Gastroesophageal sphincter (tissue), 4 donors: Measurements from ENCODE around the gene MYO9B. TPM values are rescaled to one million over a fixed set of nuclear protein-coding genes. Genes with fewer than 3 reads are reported as not detected.
A peak's percentile ranks its signal among the peaks of the same experiment; 100 is the strongest.

Experiments
- ATAC-seq: fragments of 150-250 bp; one replicate; pipeline ENCODE4 v1.9.1; 2016; ENCODE audit warnings: mild to moderate bottlenecking, moderate library complexity
- H3K27ac ChIP-seq, 4 donors: fragments of 200-600 bp; sonication (generic) in 3 of 4; 1 replicate in 3 of 4; 2 replicates in 1 of 4; pipeline ENCODE4 v1.5.1; 2016 to 2019
- H3K27me3 ChIP-seq: fragments of 200-600 bp; sonication (generic); one replicate; pipeline ENCODE4 v1.5.1; 2019
- H3K36me3 ChIP-seq, 2 donors: fragments of 200-600 bp; sonication (generic); one replicate each; pipeline ENCODE4 v1.5.1; 2019; ENCODE audit warnings: control low read depth in 1 of 2
- H3K4me1 ChIP-seq, 3 donors: fragments of 200-600 bp; sonication (generic); 1 replicate in 2 of 3; 2 replicates in 1 of 3; pipeline ENCODE4 v1.5.1; 2016 to 2019; ENCODE audit warnings: control low read depth in 2 of 3
- H3K4me3 ChIP-seq, 2 donors: fragments of 200-600 bp; sonication (generic); one replicate each; pipeline ENCODE4 v1.5.1; 2019; ENCODE audit warnings: mild to moderate bottlenecking in 1 of 2, moderate library complexity in 1 of 2
- H3K9me3 ChIP-seq, 3 donors: fragments of 200-600 bp; sonication (generic); one replicate each; pipeline ENCODE4 v1.5.1; 2017 to 2019; ENCODE audit warnings: control low read depth in 2 of 3
- CTCF ChIP-seq, 4 experiments: fragments of 200-600 bp in 2 of 4; fragments of 450-650 bp in 2 of 4; sonication (generic) in 1 of 4; IDR thresholded peaks; one replicate each; pipeline ENCODE4 v1.5.1; 2017 to 2019; ENCODE audit warnings: antibody characterized with exemption in 4 of 4, mild to moderate bottlenecking in 2 of 4, moderate library complexity in 2 of 4
- EP300 ChIP-seq: sonication (generic); formaldehyde crosslinking; IDR thresholded peaks from one replicate; pipeline ENCODE4 v1.6.1; 2017; ENCODE audit warnings: antibody characterized with exemption, mild to moderate bottlenecking
- POLR2A ChIP-seq, 2 donors: fragments of 450-650 bp; IDR thresholded peaks; one replicate each; pipeline ENCODE4 v1.6.1; 2017; ENCODE audit warnings: antibody characterized with exemption in 2 of 2, mild to moderate bottlenecking in 2 of 2, moderate library complexity in 1 of 2
- POLR2AphosphoS5 ChIP-seq: sonication (generic); formaldehyde crosslinking; IDR thresholded peaks from one replicate; pipeline ENCODE4 v1.6.1; 2017; ENCODE audit warnings: antibody characterized with exemption
- WGBS, 2 donors: methylation state at CpG; one replicate each; pipeline ENCODE4 v1.1.5; 2018; ENCODE audit warnings: low coverage in 1 of 2; 5-methylcytosine and 5-hydroxymethylcytosine counted together
- total RNA-seq, 4 donors: library from RNA; depleted of rRNA; stranded (reverse); fragments of >200 nt; gene quantifications; one replicate each; pipeline ENCODE4 v1.1.0, GENCODE V29; 2016

MYO9B gene
- total RNA-seq, 4 donors from 2014 or later, result 38.1 to 77.7 (median 66.2) TPM

GRCh38 chr19:17052439-17052838 lies 23.1 kb upstream of the MYO9B start:
- H3K27me3 ChIP-seq, result no peaks in the 10 kb centered on the region
- peaks cover 0 to under 1% (median 0%) of the 10 kb centered on the region in 3 donors for H3K9me3 ChIP-seq
- no peak for ATAC-seq
- whole genome bisulfite sequencing, 2 donors, result 29 to 37% methylated on average over 4 to 6 of the region's 8 CpGs
- no peak overlapping the region for H3K4me3 ChIP-seq
- no peak overlapping the region for H3K27ac ChIP-seq
- H3K36me3 ChIP-seq, result peaks cover 0 to 80% of the 10 kb centered on the region in 2 donors
- H3K4me1 ChIP-seq, result no peaks in the 10 kb centered on the region
- no peak for TF ChIP-seq POLR2A (IDR thresholded peaks at IDR 0.05)
- peak in 3 of 4 experiments; percentile 56 to 65 (median 64) for TF ChIP-seq CTCF (IDR thresholded peaks at IDR 0.05)
- TF ChIP-seq POLR2AphosphoS5, result no peak

GRCh38 chr19:17054746-17055145 lies 20.8 kb upstream of the MYO9B start:
- H3K4me1 ChIP-seq, result no peaks in the 10 kb centered on the region

GRCh38 chr19:17055636-17056035 lies 19.9 kb upstream of the MYO9B start:
- no peak overlapping the region for H3K27ac ChIP-seq
- no peak overlapping the region for H3K4me3 ChIP-seq
- peaks cover 0 to 82% of the 10 kb centered on the region in 2 donors for H3K36me3 ChIP-seq
- no peak for ATAC-seq
- no peaks in the 10 kb centered on the region for H3K27me3 ChIP-seq
- TF ChIP-seq CTCF (IDR thresholded peaks at IDR 0.05), result no peak
- TF ChIP-seq EP300, result no peak
- TF ChIP-seq POLR2AphosphoS5, result no peak
- TF ChIP-seq POLR2A (IDR thresholded peaks at IDR 0.05), result no peak
- H3K4me1 ChIP-seq, result no peaks in the 10 kb centered on the region
- 80% methylated on average over 2 of the region's 15 CpGs; no CpG with 5 or more reads in 1 of the 2 donors for WGBS, 2 donors
- H3K9me3 ChIP-seq, result peaks cover 0 to 19% (median 0%) of the 10 kb centered on the region in 3 donors

More at GRCh38 chr19:17054746-17055145, 20.8 kb upstream of the MYO9B start:
- Histone ChIP-seq H3K36me3 (peaks cover 0 to 88% of the 10 kb centered on the region in 2 donors), H3K9me3 (peaks cover 0 to 19% (median 0%) of the 10 kb centered on the region in 3 donors), H3K27ac (no peak overlapping the region), H3K27me3 (no peaks in the 10 kb centered on the region), H3K4me3 (no peak overlapping the region)
- 80 to 90% methylated on average over 2 of the region's 5 CpGs for WGBS, 2 donors
- no peak for ATAC-seq
- TF ChIP-seq POLR2AphosphoS5 (no peak), POLR2A (IDR thresholded peaks at IDR 0.05) (no peak), CTCF (IDR thresholded peaks at IDR 0.05) (no peak), EP300 (no peak)

- H3K9me3 ChIP-seq, result peaks cover 0 to 19% (median 0%) of the 10 kb centered on the region in 3 donors
- ATAC-seq, result no peak
- H3K27me3 ChIP-seq, result no peaks in the 10 kb centered on the region
- no peaks in the 10 kb centered on the region for H3K4me1 ChIP-seq
- H3K36me3 ChIP-seq, result peaks cover 0 to 68% of the 10 kb centered on the region in 2 donors
- no peak overlapping the region for H3K27ac ChIP-seq
- no peak overlapping the region for H3K4me3 ChIP-seq
- 96 to 100% methylated on average over 4 to 5 of the region's 8 CpGs for WGBS, 2 donors
- TF ChIP-seq CTCF (IDR thresholded peaks at IDR 0.05), result no peak
- no peak for TF ChIP-seq EP300
- no peak for TF ChIP-seq POLR2A (IDR thresholded peaks at IDR 0.05)
- TF ChIP-seq POLR2AphosphoS5, result no peak
These were observed 17.3 kb upstream of the MYO9B start for GRCh38 chr19:17058236-17058635.

- no peaks in the 10 kb centered on the region for H3K4me1 ChIP-seq
- no peak overlapping the region for H3K27ac ChIP-seq
- no peak overlapping the region for H3K4me3 ChIP-seq
- ATAC-seq, result peak; percentile 34
- H3K9me3 ChIP-seq, result peaks cover 0 to 23% (median 0%) of the 10 kb centered on the region in 3 donors
- H3K36me3 ChIP-seq, result peaks cover 0 to 47% of the 10 kb centered on the region in 2 donors
- TF ChIP-seq EP300 (no peak), POLR2AphosphoS5 (no peak), POLR2A (IDR thresholded peaks at IDR 0.05) (no peak), CTCF (IDR thresholded peaks at IDR 0.05) (no peak)
- WGBS, 2 donors, result 80 to 97% methylated on average over 2 to 3 of the region's 3 CpGs
- no peaks in the 10 kb centered on the region for H3K27me3 ChIP-seq
These were observed 14.8 kb upstream of the MYO9B start for GRCh38 chr19:17060802-17061201.
